H1 (cell line): Measurements from ENCODE around the gene ARHGEF12. TPM values are rescaled to one million over a fixed set of nuclear protein-coding genes. Genes with fewer than 3 reads are reported as not detected.

Experiments used
- CTCF ChIA-PET: fragments of 300-600 bp; sonication (Branson Sonifier 250); formaldehyde crosslinking; loops from one replicate; lab custom pipeline; 2021; ENCODE audit not compliant: partially characterized antibody; lab: Charles Lee
- POLR2A ChIA-PET: fragments of 300-600 bp; sonication (Branson Sonifier 250); formaldehyde crosslinking; loops from one replicate; lab custom pipeline; 2021; ENCODE audit warnings: inconsistent platforms; ENCODE audit not compliant: partially characterized antibody; lab: Charles Lee
- DNase-seq, 2 experiments: peaks; one replicate each; pipeline versions ENCODE4 v3.0.0 to v3.0.0-alpha.2; 2010 to 2022; ENCODE audit warnings: low spot score in 2 of 2, low read depth in 1 of 2, mixed read lengths in 1 of 2
- FAIRE-seq: peaks from 2 replicates; lab custom pipeline; 2011; peaks lifted over from hg19 to GRCh38; lab: Jason Lieb, UNC
- H2AFZ ChIP-seq: 2 replicates; pipeline ENCODE4 v1.8.1; 2012; ENCODE audit warnings: low read length, inconsistent platforms
- H2AK5ac ChIP-seq: 2 replicates; pipeline ENCODE4 v1.6.1; 2013; ENCODE audit warnings: low read depth, low read length
- H2BK120ac ChIP-seq: replicated peaks from 2 replicates; pipeline ENCODE3; 2013; ENCODE audit warnings: low read depth, low read length, inconsistent platforms
- H2BK12ac ChIP-seq: 2 replicates; pipeline ENCODE4 v1.6.1; 2013; ENCODE audit warnings: low read depth, low read length
- H2BK15ac ChIP-seq: 2 replicates; pipeline ENCODE4 v1.6.1; 2013; ENCODE audit warnings: low read length
- H2BK20ac ChIP-seq: 2 replicates; pipeline ENCODE4 v1.6.1; 2013; ENCODE audit warnings: low read length
- H2BK5ac ChIP-seq: 2 replicates; pipeline ENCODE4 v1.6.1; 2013; ENCODE audit warnings: low read depth, low read length
- H3K14ac ChIP-seq: 2 replicates; pipeline ENCODE4 v1.6.1; 2013; ENCODE audit warnings: inconsistent platforms; ENCODE audit not compliant: insufficient read length
- H3K18ac ChIP-seq: 2 replicates; pipeline ENCODE4 v1.6.1; 2013; ENCODE audit warnings: low read length; ENCODE audit errors: extremely low read depth
- H3K23ac ChIP-seq: 2 replicates; pipeline ENCODE4 v1.6.1; 2013; ENCODE audit warnings: inconsistent platforms; ENCODE audit not compliant: insufficient read length
- H3K23me2 ChIP-seq: 2 replicates; pipeline ENCODE4 v1.6.1; 2013; ENCODE audit warnings: low read depth, low read length
- H3K27ac ChIP-seq: 2 replicates; pipeline ENCODE4 v1.6.1; 2011; ENCODE audit warnings: low read depth, low read length, inconsistent platforms
- H3K27me3 ChIP-seq, 4 experiments: replicated peaks in 1 of 4; 1 replicate in 1 of 4; 2 replicates in 3 of 4; pipeline versions ENCODE4 v1.6.1 to v1.8.1; 2011 to 2013; ENCODE audit warnings: low read length in 3 of 4, mild to moderate bottlenecking in 3 of 4, inconsistent platforms in 2 of 4, mixed read lengths in 2 of 4, moderate library complexity in 1 of 4; ENCODE audit not compliant: control insufficient read depth in 3 of 4, insufficient read depth in 3 of 4; ENCODE audit errors: extremely low read depth in 1 of 4
- H3K36me3 ChIP-seq, 4 experiments: 2 replicates each; pipeline versions ENCODE4 v1.6.1 to v1.8.1; 2011 to 2013; ENCODE audit warnings: mild to moderate bottlenecking in 4 of 4, low read length in 3 of 4, moderate library complexity in 2 of 4, control low read depth in 1 of 4, inconsistent platforms in 1 of 4; ENCODE audit not compliant: insufficient read depth in 4 of 4, control insufficient read depth in 2 of 4
- H3K4ac ChIP-seq: replicated peaks from 2 replicates; pipeline ENCODE3; 2013; ENCODE audit warnings: low read length, low read depth, mixed read lengths, inconsistent platforms; ENCODE audit not compliant: insufficient read length
- H3K4me1 ChIP-seq, 4 experiments: replicated peaks in 1 of 4; 1 replicate in 1 of 4; 2 replicates in 3 of 4; pipeline versions ENCODE4 v1.6.1 to v1.8.1; 2011 to 2013; ENCODE audit warnings: low read length in 3 of 4, inconsistent platforms in 2 of 4, mixed read lengths in 1 of 4; ENCODE audit not compliant: insufficient read depth in 4 of 4, control insufficient read depth in 3 of 4
- H3K4me2 ChIP-seq, 2 experiments: 2 replicates each; pipeline versions ENCODE4 v1.6.1 to v1.8.1; 2011 to 2013; ENCODE audit warnings: low read depth in 2 of 2, low read length in 2 of 2, control low read depth in 1 of 2, inconsistent platforms in 1 of 2, mild to moderate bottlenecking in 1 of 2; ENCODE audit not compliant: insufficient read depth in 1 of 2
- H3K4me3 ChIP-seq, 4 experiments: fragments of 200-600, 300-600 bp in 1 of 4; sonication (generic), shearing (Covaris generic), sonication (Bioruptor Twin) in 1 of 4; 2 replicates each; pipeline versions ENCODE4 v1.5.1 to v1.8.1; 2011 to 2016; ENCODE audit warnings: low read length in 4 of 4, low read depth in 3 of 4, control low read depth in 2 of 4, inconsistent platforms in 2 of 4, mild to moderate bottlenecking in 2 of 4, mixed read lengths in 1 of 4, moderate library complexity in 1 of 4; ENCODE audit not compliant: insufficient read depth in 2 of 4; ENCODE audit errors: extremely low read depth in 1 of 4
- H3K56ac ChIP-seq: replicated peaks from 2 replicates; pipeline ENCODE3; 2013; ENCODE audit warnings: low read depth, mild to moderate bottlenecking, mixed read lengths, low read length, inconsistent platforms; ENCODE audit not compliant: insufficient read length
- H3K79me1 ChIP-seq: 2 replicates; pipeline ENCODE4 v1.6.1; 2013; ENCODE audit warnings: low read depth, low read length, control low read depth
- H3K79me2 ChIP-seq, 2 experiments: 2 replicates each; pipeline versions ENCODE4 v1.6.1 to v1.8.1; 2012 to 2013; ENCODE audit warnings: low read length in 2 of 2, mild to moderate bottlenecking in 2 of 2, inconsistent platforms in 1 of 2; ENCODE audit not compliant: insufficient read depth in 2 of 2, control insufficient read depth in 1 of 2
- H3K9ac ChIP-seq, 4 experiments: replicated peaks in 1 of 4; 1 replicate in 1 of 4; 2 replicates in 3 of 4; pipeline versions ENCODE4 v1.6.1 to v1.8.1; 2011 to 2013; ENCODE audit warnings: low read depth in 3 of 4, low read length in 3 of 4, control low read depth in 2 of 4, mild to moderate bottlenecking in 2 of 4, moderate library complexity in 2 of 4, inconsistent platforms in 1 of 4; ENCODE audit errors: extremely low read depth in 1 of 4
- H3K9me3 ChIP-seq, 2 experiments: 2 replicates each; pipeline versions ENCODE4 v1.6.1 to v1.8.1; 2012 to 2013; ENCODE audit warnings: mild to moderate bottlenecking in 2 of 2, moderate library complexity in 2 of 2, control low read depth in 1 of 2, inconsistent platforms in 1 of 2, low read depth in 1 of 2, low read length in 1 of 2, mixed read lengths in 1 of 2; ENCODE audit not compliant: insufficient read depth in 2 of 2
- H4K20me1 ChIP-seq, 2 experiments: replicated peaks in 1 of 2; 2 replicates each; pipeline versions ENCODE3 to v1.8.1; 2011 to 2013; ENCODE audit warnings: inconsistent platforms in 2 of 2, low read length in 2 of 2, mild to moderate bottlenecking in 1 of 2; ENCODE audit not compliant: insufficient read depth in 2 of 2, control insufficient read depth in 1 of 2
- H4K5ac ChIP-seq: 2 replicates; pipeline ENCODE4 v1.6.1; 2013; ENCODE audit warnings: low read length, low read depth, mixed read lengths, inconsistent platforms; ENCODE audit not compliant: insufficient read length
- H4K8ac ChIP-seq: 2 replicates; pipeline ENCODE4 v1.8.0; 2013; ENCODE audit warnings: mild to moderate bottlenecking, moderate library complexity, low read length, inconsistent platforms; ENCODE audit not compliant: insufficient read depth; ENCODE audit errors: extremely low read depth
- H4K91ac ChIP-seq: replicated peaks from 2 replicates; pipeline ENCODE3; 2013; ENCODE audit warnings: low read length, mixed read lengths, inconsistent platforms; ENCODE audit not compliant: insufficient read length
- BACH1 ChIP-seq: IDR thresholded peaks from 2 replicates; pipeline ENCODE4 v1.6.1; 2012; ENCODE audit warnings: low read length, improper control_type of control experiment
- CBX5 ChIP-seq: fragments of 300-800, 300-1000 bp; sonication (generic); IDR thresholded peaks from 2 replicates; pipeline ENCODE4 v1.7.1; 2016; ENCODE audit warnings: antibody characterized with exemption, low read length, low read depth
- E2F6 ChIP-seq: IDR thresholded peaks from 2 replicates; pipeline ENCODE4 v1.6.1; 2012; ENCODE audit warnings: inconsistent platforms
- FOSL1 ChIP-seq: IDR thresholded peaks from 2 replicates; pipeline ENCODE4 v1.6.1; 2011; ENCODE audit warnings: mild to moderate bottlenecking, low read depth, low read length, moderate library complexity; ENCODE audit not compliant: insufficient read depth
- SP4 ChIP-seq: IDR thresholded peaks from 2 replicates; pipeline ENCODE4 v1.6.1; 2012; ENCODE audit warnings: low read length, inconsistent platforms
- WGBS, 2 experiments: shearing (Covaris generic) in 1 of 2; methylation state at CpG; one replicate each; pipeline versions ENCODE4 v1.1.6 to v1.1.7; 2013 to 2015; ENCODE audit warnings: low lambda C conversion rate in 2 of 2, mixed read lengths in 2 of 2, inconsistent platforms in 1 of 2, low coverage in 1 of 2, missing lambda C conversion rate in 1 of 2; ENCODE audit not compliant: insufficient replicate concordance in 2 of 2, insufficient coverage in 1 of 2, insufficient read length in 1 of 2; ENCODE audit errors: extremely low coverage in 1 of 2, missing lambda C conversion rate in 1 of 2; 5-methylcytosine and 5-hydroxymethylcytosine counted together
- polyA plus RNA-seq, 7 experiments: library from polyadenylated mRNA; depleted of rRNA in 3 of 7; stranded (reverse) in 5 of 7; unstranded in 2 of 7; fragments of >200 nt in 5 of 7; fragments of 200-250 nt in 2 of 7; gene quantifications; 1 replicate in 5 of 7; 2 replicates in 1 of 7; 4 replicates in 1 of 7; pipeline versions ENCODE4 v1.2.1 to v1.2.3, GENCODE V29; 2011 to 2013; ENCODE audit warnings: missing spikeins in 2 of 7, mixed read lengths in 2 of 7
- total RNA-seq: library from RNA; stranded (reverse); fragmentation: NEBNext Ultra II Directional; extraction: Animal tissue kit (Norgen Biotek cat#: 25700); gene quantifications from 2 replicates; pipeline ENCODE4 v1.2.1, GENCODE V29; 2021
- TF ChIP-seq, protein P1 (sequence below): IDR thresholded peaks from 2 replicates; pipeline ENCODE4 v1.6.1; 2011; ENCODE audit warnings: low read length, improper control_type of control experiment

Gene ARHGEF12
- total and polyA plus RNA-seq, 2 of the 8 experiments (the other 6 are each of a cell fraction or from before 2014, with no cell fraction given): 5.1 to 33.7 TPM

GRCh38 chr11:120329556-120329955 is 6.7 kb upstream of the ARHGEF12 start:
- WGBS, 2 experiments: 89% methylated on average over 3 of the region's 3 CpGs; no CpG with 5 or more reads in 1 of the 2 experiments
- Histone ChIP-seq H3K79me2 (no peaks in the 10 kb centered on the region; a peak in 1 of 4 replicates), H3K23me2 (peaks cover 6% of the 10 kb centered on the region), H3K23ac (no peak overlapping the region), H3K36me3 (peaks cover 0 to 10% (median 3%) of the 10 kb centered on the region in 4 experiments; a peak in 4 of 8 replicates), H2BK15ac (no peak overlapping the region), H4K8ac (no peak overlapping the region), H3K14ac (no peak overlapping the region), H2AFZ (no peak overlapping the region), H3K27me3 (no peaks in the 10 kb centered on the region), H2BK20ac (no peak overlapping the region), H3K79me1 (peaks cover 2% of the 10 kb centered on the region; the same call in 1 of the 2 replicates), H3K9me3 (no peaks in the 10 kb centered on the region), H4K20me1 (no peaks in the 10 kb centered on the region), H3K4me3 (no peak overlapping the region), H2BK5ac (no peak overlapping the region), H3K4ac (no peak overlapping the region), H2BK12ac (no peak overlapping the region), H2AK5ac (no peak overlapping the region), H3K4me1 (peaks cover 0 to 3% (median 0%) of the 10 kb centered on the region in 4 experiments; a peak in 3 of 7 replicates), H3K4me2 (no peak overlapping the region), H2BK120ac (no peak overlapping the region), H4K5ac (no peak overlapping the region), H3K27ac (no peak overlapping the region), H3K18ac (no peak overlapping the region), H3K56ac (no peak overlapping the region), H3K9ac (no peak overlapping the region), H4K91ac (no peak overlapping the region)
- DNase-seq (no peak), FAIRE-seq (no peak)
- TF ChIP-seq, protein P1, sequence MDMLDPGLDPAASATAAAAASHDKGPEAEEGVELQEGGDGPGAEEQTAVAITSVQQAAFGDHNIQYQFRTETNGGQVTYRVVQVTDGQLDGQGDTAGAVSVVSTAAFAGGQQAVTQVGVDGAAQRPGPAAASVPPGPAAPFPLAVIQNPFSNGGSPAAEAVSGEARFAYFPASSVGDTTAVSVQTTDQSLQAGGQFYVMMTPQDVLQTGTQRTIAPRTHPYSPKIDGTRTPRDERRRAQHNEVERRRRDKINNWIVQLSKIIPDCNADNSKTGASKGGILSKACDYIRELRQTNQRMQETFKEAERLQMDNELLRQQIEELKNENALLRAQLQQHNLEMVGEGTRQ: no peak
- TF ChIP-seq FOSL1: no peak
- TF ChIP-seq E2F6: no peak
- no peak for TF ChIP-seq SP4
- TF ChIP-seq CBX5: no peak
- no peak for TF ChIP-seq BACH1
- POLR2A ChIA-PET: no interaction called here
- CTCF ChIA-PET: interaction anchor here (0.7 kb wide), 1 partner anchor 178 kb away, joined by 3 read pairs; no protein-coding TSS in a partner anchor
